VCaP (cell line): ENCODE measurements around the gene CENPB.
"Not testable (repeated sequence)": the region's sequence is repeated elsewhere in the genome, so short reads cannot be mapped to it uniquely, and the experiment has no call there.

Experiments used
- H3K27ac ChIP-seq: fragments of 450-650 bp; 2 replicates; pipeline ENCODE4 v1.5.1; 2017
- TF ChIP-seq, protein P1 (sequence below): fragments of 450-650 bp; conservative IDR thresholded peaks from 2 replicates; pipeline ENCODE4 v1.5.1; 2017; ENCODE audit warnings: mild to moderate bottlenecking, moderate library complexity

CENPB gene

GRCh38 chr20:3786665-3787323, at the start of gene CENPB:
Gene CENPB, minus strand, starts transcription at chr20:3786740. Its CDS starts 257 bp downstream, at chr20:3786483.
- TF ChIP-seq, protein P1, sequence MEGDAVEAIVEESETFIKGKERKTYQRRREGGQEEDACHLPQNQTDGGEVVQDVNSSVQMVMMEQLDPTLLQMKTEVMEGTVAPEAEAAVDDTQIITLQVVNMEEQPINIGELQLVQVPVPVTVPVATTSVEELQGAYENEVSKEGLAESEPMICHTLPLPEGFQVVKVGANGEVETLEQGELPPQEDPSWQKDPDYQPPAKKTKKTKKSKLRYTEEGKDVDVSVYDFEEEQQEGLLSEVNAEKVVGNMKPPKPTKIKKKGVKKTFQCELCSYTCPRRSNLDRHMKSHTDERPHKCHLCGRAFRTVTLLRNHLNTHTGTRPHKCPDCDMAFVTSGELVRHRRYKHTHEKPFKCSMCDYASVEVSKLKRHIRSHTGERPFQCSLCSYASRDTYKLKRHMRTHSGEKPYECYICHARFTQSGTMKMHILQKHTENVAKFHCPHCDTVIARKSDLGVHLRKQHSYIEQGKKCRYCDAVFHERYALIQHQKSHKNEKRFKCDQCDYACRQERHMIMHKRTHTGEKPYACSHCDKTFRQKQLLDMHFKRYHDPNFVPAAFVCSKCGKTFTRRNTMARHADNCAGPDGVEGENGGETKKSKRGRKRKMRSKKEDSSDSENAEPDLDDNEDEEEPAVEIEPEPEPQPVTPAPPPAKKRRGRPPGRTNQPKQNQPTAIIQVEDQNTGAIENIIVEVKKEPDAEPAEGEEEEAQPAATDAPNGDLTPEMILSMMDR: peak; percentile 97
- H3K27ac ChIP-seq: peak within 1 kb of the TSS; percentile 66

- TF ChIP-seq, protein P1: no peak
- no peak overlapping the region for H3K27ac ChIP-seq
These were observed 49.6 kb upstream of the CENPB start for GRCh38 chr20:3836132-3836531.

GRCh38 chr20:3829891-3830290, 43.4 kb upstream of the CENPB start:
- H3K27ac ChIP-seq: not testable (repeated sequence)

- TF ChIP-seq, protein P1: no peak
- no peak overlapping the region for H3K27ac ChIP-seq
These were observed 42.3 kb upstream of the CENPB start for GRCh38 chr20:3828798-3829197.

- TF ChIP-seq, protein P1: no peak
- H3K27ac ChIP-seq: no peak overlapping the region
These were observed 39.9 kb upstream of the CENPB start for GRCh38 chr20:3826420-3826819.

DNA sequence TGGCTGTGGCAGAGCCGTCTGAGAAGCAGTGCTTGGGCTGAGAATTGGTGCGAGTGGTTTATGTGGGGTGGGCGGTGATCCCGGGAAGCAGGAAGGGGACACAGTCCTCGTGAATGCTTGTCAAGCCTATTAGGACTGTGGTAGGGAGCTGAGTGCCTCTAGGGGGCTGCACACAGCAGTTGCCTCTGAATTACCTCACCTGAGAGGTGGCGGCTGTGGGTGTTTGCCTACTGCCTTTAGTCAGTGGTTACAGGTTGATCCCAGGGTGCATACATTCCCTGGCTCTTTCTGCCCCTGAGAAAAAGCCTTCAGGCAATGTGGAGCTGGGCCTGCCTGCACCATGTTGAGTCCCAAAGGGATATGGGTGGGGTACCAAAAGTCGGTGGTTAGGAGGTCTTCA, 39.0 kb upstream of the CENPB start:
- TF ChIP-seq, protein P1: no peak
- no peak overlapping the region for H3K27ac ChIP-seq

GRCh38 chr20:3823881-3824280, 37.3 kb upstream of the CENPB start:
- TF ChIP-seq, protein P1: no peak
- H3K27ac ChIP-seq: no peak overlapping the region

DNA sequence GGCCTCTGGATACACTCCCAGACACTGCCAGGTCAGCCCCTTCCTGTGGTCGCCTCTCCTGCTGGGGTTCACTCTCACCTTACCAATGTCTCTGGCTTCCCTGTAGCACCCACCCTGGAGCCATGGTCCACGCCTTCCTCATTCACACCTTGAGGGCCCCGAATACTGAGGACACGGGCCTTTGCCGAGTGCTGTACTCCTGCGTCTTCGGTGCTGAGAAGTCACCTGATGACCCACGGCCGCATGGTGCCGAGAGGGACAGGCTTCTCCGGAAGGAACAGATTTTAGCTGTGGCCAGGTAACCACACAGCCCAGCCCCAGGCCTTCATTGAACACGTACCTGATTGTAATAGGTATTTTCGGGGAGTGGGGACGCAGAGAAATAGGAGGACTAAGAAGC, 35.5 kb upstream of the CENPB start:
- peak overlapping the region; percentile 99 for H3K27ac ChIP-seq
- TF ChIP-seq, protein P1: no peak
